NT2/D1 (cell line): ENCODE measurements around the gene GPSM1.

Experiments used
- SUZ12 ChIP-seq: IDR thresholded peaks from 2 replicates; pipeline ENCODE4 v1.6.1; 2011; ENCODE audit not compliant: insufficient read length, insufficient read depth; ENCODE audit errors: extremely low read depth
- YY1 ChIP-seq: IDR thresholded peaks from 2 replicates; pipeline ENCODE4 v1.6.1; 2011; ENCODE audit not compliant: insufficient read length, insufficient read depth

DNA sequence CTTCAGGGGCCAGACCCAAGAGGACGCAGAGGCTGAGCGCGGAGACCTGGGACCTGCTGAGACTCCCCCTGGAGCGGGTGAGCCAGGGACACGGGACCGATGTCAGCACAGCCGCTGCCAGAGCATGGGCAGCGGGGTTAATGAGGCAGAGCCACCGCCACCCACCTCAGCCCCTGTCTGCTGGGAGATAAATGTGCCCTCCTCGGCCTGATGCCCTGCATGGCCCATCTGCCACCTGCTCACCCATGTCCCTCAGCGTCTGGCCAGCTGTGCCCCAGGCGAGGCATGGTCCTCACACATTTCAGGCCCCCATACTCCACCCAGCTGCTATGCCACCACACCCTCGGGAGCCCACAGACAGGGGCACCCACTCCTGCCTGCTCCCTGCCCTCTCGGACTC, 21.4 kb downstream of the GPSM1 start:
- TF ChIP-seq SUZ12: no peak
- TF ChIP-seq YY1: no peak
